ENCODE measurements around the gene TMOD3. TPM values are rescaled to one million over a fixed set of nuclear protein-coding genes. Genes with fewer than 3 reads are reported as not detected.

TMOD3 gene
- total RNA-seq, 1 donor from 2014 or later = 34.5 TPM

GRCh38 chr15:51863131-51863530 lies 33.7 kb downstream of the TMOD3 start:
- Histone ChIP-seq H3K27me3 (ENCODE audit: control insufficient read depth, insufficient read depth, low read length) (no peaks in the 10 kb centered on the region), H3K4me3 (ENCODE audit: low read depth, low read length) (no peak overlapping the region), H3K36me3 (ENCODE audit: control insufficient read depth, insufficient read depth, low read length) (no peaks in the 10 kb centered on the region)
- DNase-seq (ENCODE audit: low read depth) = no peak
- TF ChIP-seq CTCF (IDR thresholded peaks at IDR 0.05; ENCODE audit: insufficient read depth, low read length, poor library complexity, severe bottlenecking) = no peak

- no peaks in the 10 kb centered on the region for H3K36me3 ChIP-seq (ENCODE audit: control insufficient read depth, insufficient read depth, low read length)
- H3K27me3 ChIP-seq (ENCODE audit: control insufficient read depth, insufficient read depth, low read length) = no peaks in the 10 kb centered on the region
- peak; percentile 67 for DNase-seq (ENCODE audit: low read depth)
- H3K4me3 ChIP-seq (ENCODE audit: low read depth, low read length) = no peak overlapping the region
- TF ChIP-seq CTCF (IDR thresholded peaks at IDR 0.05; ENCODE audit: insufficient read depth, low read length, poor library complexity, severe bottlenecking) = no peak
These were observed 35.1 kb downstream of the TMOD3 start for GRCh38 chr15:51864408-51865056.

- Histone ChIP-seq H3K4me3 (ENCODE audit: low read depth, low read length) (no peak overlapping the region), H3K27me3 (ENCODE audit: control insufficient read depth, insufficient read depth, low read length) (no peaks in the 10 kb centered on the region), H3K36me3 (ENCODE audit: control insufficient read depth, insufficient read depth, low read length) (no peaks in the 10 kb centered on the region)
- TF ChIP-seq CTCF (IDR thresholded peaks at IDR 0.05; ENCODE audit: insufficient read depth, low read length, poor library complexity, severe bottlenecking) = no peak
- DNase-seq (ENCODE audit: low read depth) = no peak
These were observed 35.9 kb downstream of the TMOD3 start for GRCh38 chr15:51865317-51865716.

- H3K36me3 ChIP-seq (ENCODE audit: control insufficient read depth, insufficient read depth, low read length) = no peaks in the 10 kb centered on the region
- no peak for TF ChIP-seq CTCF (IDR thresholded peaks at IDR 0.05; ENCODE audit: insufficient read depth, low read length, poor library complexity, severe bottlenecking)
- H3K27me3 ChIP-seq (ENCODE audit: control insufficient read depth, insufficient read depth, low read length) = no peaks in the 10 kb centered on the region
- no peak overlapping the region for H3K4me3 ChIP-seq (ENCODE audit: low read depth, low read length)
- DNase-seq (ENCODE audit: low read depth) = no peak
These were observed 36.7 kb downstream of the TMOD3 start for GRCh38 chr15:51866161-51866560.

GRCh38 chr15:51866751-51867150 lies 37.3 kb downstream of the TMOD3 start:
- no peak for TF ChIP-seq CTCF (IDR thresholded peaks at IDR 0.05; ENCODE audit: insufficient read depth, low read length, poor library complexity, severe bottlenecking)
- no peak overlapping the region for H3K4me3 ChIP-seq (ENCODE audit: low read depth, low read length)
- DNase-seq (ENCODE audit: low read depth) = no peak
- no peaks in the 10 kb centered on the region for H3K27me3 ChIP-seq (ENCODE audit: control insufficient read depth, insufficient read depth, low read length)
- no peaks in the 10 kb centered on the region for H3K36me3 ChIP-seq (ENCODE audit: control insufficient read depth, insufficient read depth, low read length)

- Histone ChIP-seq H3K36me3 (ENCODE audit: control insufficient read depth, insufficient read depth, low read length) (no peaks in the 10 kb centered on the region), H3K4me3 (ENCODE audit: low read depth, low read length) (no peak overlapping the region), H3K27me3 (ENCODE audit: control insufficient read depth, insufficient read depth, low read length) (no peaks in the 10 kb centered on the region)
- no peak for TF ChIP-seq CTCF (IDR thresholded peaks at IDR 0.05; ENCODE audit: insufficient read depth, low read length, poor library complexity, severe bottlenecking)
- DNase-seq (ENCODE audit: low read depth) = no peak
These were observed 39.6 kb downstream of the TMOD3 start for GRCh38 chr15:51869060-51869421.
